ENCODE measurements around the gene DERL2.
"Not testable (repeated sequence)": the region's sequence is repeated elsewhere in the genome, so short reads cannot be mapped to it uniquely, and the experiment has no call there.

The DERL2 gene

GRCh38 chr17:5438716-5439445 lies 47.1 kb downstream of the DERL2 start, which contains the start of gene C1QBP:
Gene C1QBP, minus strand, starts transcription at chr17:5439155. Its CDS starts 82 bp downstream, at chr17:5439073.
- in situ Hi-C loops (cut with MboI; ENCODE audit: low sequenced_read_pairs), result no loop called here

GRCh38 chr17:5437721-5438317 lies 48.2 kb downstream of the DERL2 start:
- in situ Hi-C loops (cut with MboI; ENCODE audit: low sequenced_read_pairs), result no loop called here

GRCh38 chr17:5435781-5436315 lies 50.1 kb downstream of the DERL2 start:
- in situ Hi-C loops (cut with MboI; ENCODE audit: low sequenced_read_pairs), result not testable (repeated sequence)

GRCh38 chr17:5434984-5435383 lies 51.0 kb downstream of the DERL2 start:
- in situ Hi-C loops (cut with MboI; ENCODE audit: low sequenced_read_pairs), result no loop called here

- in situ Hi-C loops (cut with MboI; ENCODE audit: low sequenced_read_pairs), result no loop called here
These were observed 53.9 kb downstream of the DERL2 start for GRCh38 chr17:5431949-5432556.

- in situ Hi-C loops (cut with MboI; ENCODE audit: low sequenced_read_pairs), result not testable (repeated sequence)
These were observed 54.7 kb downstream of the DERL2 start for GRCh38 chr17:5431234-5431633.

- in situ Hi-C loops (cut with MboI; ENCODE audit: low sequenced_read_pairs), result no loop called here
These were observed 55.5 kb downstream of the DERL2 start for GRCh38 chr17:5430413-5430999.

GRCh38 chr17:5429191-5429887 lies 56.6 kb downstream of the DERL2 start:
- in situ Hi-C loops (cut with MboI; ENCODE audit: low sequenced_read_pairs), result no loop called here

- in situ Hi-C loops (cut with MboI; ENCODE audit: low sequenced_read_pairs), result no loop called here
These were observed 60.2 kb downstream of the DERL2 start for GRCh38 chr17:5425826-5426225.

- in situ Hi-C loops (cut with MboI; ENCODE audit: low sequenced_read_pairs), result no loop called here
These were observed 61.1 kb downstream of the DERL2 start for GRCh38 chr17:5424909-5425308.

- in situ Hi-C loops (cut with MboI; ENCODE audit: low sequenced_read_pairs), result no loop called here
These were observed 63.5 kb downstream of the DERL2 start for GRCh38 chr17:5422505-5422904.

Data from hTERT RPE-1 (cell line).